Astrocyte of the spinal cord (primary cell): ENCODE measurements around the gene ACSL1.
A peak's percentile ranks its signal among the peaks of the same experiment; 100 is the strongest.

Experiments
- DNase-seq: peaks from one replicate; pipeline ENCODE4 v3.0.0; 2011; ENCODE audit warnings: low read depth, low spot score
- H3K4me3 ChIP-seq: 2 replicates; pipeline ENCODE4 v1.5.1; 2011; ENCODE audit warnings: low read depth, mild to moderate bottlenecking, low read length, moderate library complexity
- CTCF ChIP-seq: IDR thresholded peaks from 2 replicates; pipeline ENCODE4 v1.5.1; 2012; ENCODE audit warnings: low read depth, mild to moderate bottlenecking, low read length, inconsistent platforms
- in situ Hi-C: cut with HindIII; loops from 2 replicates; pipeline ENCODE4 v1.10.0; 2017; ENCODE audit warnings: low sequenced_read_pairs

ACSL1 gene

DNA sequence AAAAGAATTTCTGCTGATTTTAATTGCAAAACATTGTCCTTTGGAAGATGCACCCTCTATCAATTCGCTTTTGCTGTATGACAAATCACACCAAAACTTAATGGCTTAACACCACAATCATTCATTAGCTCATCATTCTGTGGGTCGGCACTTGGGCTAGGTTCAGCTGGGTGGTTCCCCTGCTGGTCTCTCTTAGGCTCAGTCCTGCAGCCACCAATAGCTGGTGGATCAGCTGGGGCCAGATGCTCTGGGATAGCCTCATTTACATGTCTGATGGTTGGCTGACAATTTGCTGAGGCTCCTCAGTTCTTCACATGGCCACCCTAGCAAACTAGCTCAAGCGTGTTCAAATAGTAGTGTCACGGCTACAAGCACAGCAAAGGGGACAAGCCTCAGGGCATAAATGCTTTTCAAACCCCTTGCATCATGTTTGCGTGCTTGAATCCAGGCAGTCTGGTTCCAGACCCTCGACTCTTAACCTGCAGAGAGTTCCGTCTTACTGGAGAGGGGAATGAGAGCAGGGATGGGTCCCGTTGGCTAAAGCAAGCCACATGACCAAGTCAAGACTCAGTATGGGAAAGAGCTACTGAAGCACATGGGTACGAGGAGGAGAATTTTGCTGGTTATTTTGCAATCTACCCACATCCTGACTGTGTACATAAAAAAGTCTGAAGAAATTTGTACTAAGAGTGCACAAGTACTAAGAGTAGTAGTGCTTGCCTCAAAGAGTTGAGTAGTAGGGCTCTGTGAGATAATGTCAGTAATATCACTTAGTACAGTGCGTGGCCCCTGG lies 7.5 kb upstream of the ACSL1 start:
- in situ Hi-C loops: no loop called here
- no peak overlapping the region for H3K4me3 ChIP-seq
- no peak for DNase-seq
- TF ChIP-seq CTCF: no peak

- no peak overlapping the region for H3K4me3 ChIP-seq
- TF ChIP-seq CTCF: no peak
- in situ Hi-C loops: no loop called here
- no peak for DNase-seq
Measured at GRCh38 chr4:184831153-184831552, 5.4 kb upstream of the ACSL1 start.

DNA sequence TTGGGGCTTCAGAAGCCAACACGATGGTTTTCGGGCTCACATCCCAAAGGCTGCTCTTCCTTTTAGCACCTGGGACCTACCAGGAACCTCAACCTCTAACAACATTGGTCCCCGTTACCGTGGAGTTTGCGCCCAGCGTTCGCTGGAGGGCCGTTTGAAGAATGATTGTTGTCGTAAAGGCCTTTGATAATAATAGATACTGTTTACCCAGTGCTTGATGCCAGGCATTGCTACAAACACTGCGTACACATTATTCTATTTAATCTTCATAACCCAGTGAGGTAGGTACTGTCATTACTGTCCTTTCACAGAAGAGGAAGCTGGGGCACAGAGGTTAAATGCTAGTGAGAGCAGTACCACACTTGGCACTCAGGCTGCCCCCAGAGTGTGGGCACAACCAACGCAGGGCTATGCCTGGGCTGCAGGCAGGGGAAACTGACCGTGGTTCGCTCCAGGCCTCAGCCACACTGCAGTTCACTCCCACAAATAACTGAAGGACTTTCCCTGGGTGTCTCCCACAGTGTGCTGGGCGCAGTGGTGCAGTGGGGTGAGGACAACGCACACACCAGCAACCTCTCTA lies 1.0 kb upstream of the ACSL1 start:
- no peak for TF ChIP-seq CTCF
- H3K4me3 ChIP-seq: peak overlapping the region; percentile 37
- in situ Hi-C loops: no loop called here
- no peak for DNase-seq

DNA sequence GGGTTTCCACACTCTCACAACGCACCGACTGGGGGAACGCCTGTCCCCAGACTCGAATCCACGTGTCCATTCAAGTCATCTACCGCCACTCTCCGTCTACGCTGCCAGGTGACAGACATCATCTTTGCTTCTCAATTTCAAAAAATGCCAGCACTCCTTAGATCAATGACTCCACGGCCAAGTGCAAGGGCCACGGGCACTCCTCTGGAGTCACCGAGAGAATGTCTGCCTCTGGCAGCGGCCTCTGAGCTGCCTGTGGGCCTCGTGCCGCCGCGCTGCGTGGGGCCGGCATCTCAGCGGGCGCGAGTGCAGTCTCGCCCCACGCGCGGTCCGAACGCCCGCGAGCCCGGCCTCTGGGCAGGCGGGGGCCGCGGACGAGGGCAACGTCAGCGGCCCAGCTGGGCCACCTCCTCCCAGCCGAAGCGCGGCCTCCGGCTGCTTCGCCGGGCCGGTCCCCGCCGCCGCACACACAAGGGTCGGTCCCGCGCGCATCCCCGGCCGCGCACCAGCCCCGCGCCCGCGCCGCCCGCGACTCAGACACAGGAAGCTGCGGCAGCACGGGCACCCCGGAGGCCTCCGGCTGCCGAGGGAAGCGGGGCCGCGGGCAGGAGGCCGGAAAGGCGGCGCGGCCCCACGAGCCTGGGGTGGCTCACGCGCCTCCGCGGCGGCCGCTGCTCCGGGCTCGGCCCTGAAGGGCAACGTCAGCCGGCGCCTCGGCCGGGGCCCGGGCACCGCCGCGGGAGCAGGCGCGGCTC lies 450 bp downstream of the ACSL1 start:
- in situ Hi-C loops: no loop called here
- peak; percentile 16 for DNase-seq
- TF ChIP-seq CTCF: no peak
- peak overlapping the region; percentile 52 for H3K4me3 ChIP-seq

- peak overlapping the region; percentile 52 for H3K4me3 ChIP-seq
- in situ Hi-C loops: no loop called here
- no peak for TF ChIP-seq CTCF
- no peak for DNase-seq
Measured at GRCh38 chr4:184824776-184825084, 1.0 kb downstream of the ACSL1 start.

DNA sequence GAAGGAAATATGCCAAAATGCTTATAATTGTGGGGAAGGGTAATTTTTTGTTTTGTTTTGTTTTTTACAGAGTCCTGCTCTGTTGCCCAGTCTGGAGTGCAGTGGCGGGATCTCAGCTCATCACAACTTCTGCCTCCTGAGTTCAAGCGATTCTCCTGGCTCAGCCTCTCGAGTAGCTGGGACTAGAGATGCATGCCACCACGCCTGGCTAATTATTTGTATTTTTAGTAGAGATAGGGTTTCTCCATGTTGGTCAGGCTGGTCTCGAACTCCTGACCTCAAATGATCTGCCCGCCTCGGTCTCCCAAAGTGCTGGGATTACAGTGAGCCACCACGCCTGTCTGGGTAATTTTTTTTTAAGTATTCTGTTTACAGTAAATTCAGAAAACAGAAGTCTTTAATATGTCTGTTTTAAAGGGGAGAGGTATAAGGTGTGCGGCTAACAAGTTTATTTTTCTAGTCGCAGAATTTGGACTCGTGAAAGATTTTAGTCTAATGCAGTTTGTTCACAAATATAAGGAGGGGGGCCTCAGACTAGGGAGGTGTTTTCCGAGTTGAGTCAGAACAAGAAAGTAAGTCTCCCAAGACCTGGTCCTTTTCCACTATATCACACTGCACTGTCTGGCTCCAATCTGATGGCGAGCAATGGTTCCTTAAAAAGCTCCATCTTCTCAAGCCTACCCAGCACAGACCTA lies 1.5 kb downstream of the ACSL1 start:
- peak overlapping the region; percentile 52 for H3K4me3 ChIP-seq
- no peak for DNase-seq
- in situ Hi-C loops: no loop called here
- TF ChIP-seq CTCF: no peak
